ENCODE data around the gene GNB1.
"Not testable (repeated sequence)": the region's sequence is repeated elsewhere in the genome, so short reads cannot be mapped to it uniquely, and the experiment has no call there.

GNB1 gene

DNA sequence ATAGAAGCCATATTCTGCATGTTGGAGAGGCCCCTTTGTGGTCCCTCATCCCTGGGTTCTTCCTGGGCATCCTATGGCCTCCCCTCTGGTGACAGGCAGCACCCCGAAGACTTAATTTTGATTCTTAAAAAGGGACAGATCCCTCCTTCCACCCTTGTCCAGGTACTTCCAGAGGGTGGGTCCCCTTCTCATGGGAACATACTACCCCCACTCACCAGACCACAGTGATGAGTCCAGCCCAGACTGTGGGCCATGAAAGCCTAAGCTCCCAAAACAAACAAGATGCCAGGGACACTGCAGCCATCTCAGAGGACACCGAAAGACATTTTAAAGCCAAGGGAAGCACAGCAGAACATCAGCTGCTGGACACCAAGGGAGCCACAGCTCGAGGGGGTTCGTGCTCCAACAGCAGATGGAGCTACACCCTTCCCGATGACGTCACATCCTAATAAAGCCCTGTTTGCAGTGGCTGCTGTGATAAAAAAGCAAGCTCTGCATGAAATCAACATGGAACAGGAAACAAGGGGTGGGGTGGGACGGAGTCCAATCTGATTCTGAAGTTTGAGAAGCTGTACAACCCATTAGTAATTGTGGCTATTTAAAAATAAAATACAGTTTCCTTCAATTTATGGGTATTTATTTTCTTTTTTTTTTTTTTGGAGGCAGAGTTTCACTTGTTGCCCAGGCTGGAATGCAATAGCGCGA, 32.4 kb downstream of the GNB1 start:
- peak; percentile 77 for DNase-seq (ENCODE audit: low spot score)

DNA sequence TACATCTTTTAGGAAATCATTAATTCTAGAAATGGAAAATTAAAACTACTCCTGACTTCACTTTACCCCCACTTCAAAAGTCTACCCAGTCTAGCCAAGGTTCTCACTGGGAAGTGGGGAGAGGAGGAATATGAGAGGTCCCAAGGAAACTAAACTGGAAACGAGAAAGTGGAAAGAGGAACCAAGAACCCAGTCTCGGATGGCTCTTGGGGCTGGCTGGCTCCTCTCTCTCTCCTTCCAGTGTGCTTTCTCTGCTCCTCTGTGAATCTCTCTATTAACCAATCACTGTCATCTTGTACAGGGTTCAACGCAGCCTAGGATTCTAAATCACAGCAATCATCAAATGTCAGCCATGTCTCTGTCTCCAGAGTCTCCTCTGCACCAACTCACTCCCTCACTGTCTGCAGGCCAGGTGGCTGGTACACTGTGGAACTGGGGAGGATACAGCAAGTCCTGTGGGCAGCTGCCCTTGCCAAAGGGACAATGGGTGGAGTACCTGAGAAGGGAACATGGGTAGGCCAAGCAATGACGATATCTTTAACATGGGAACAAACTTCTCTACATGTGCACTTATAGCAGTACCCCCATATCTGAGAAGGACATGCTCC, 33.7 kb downstream of the GNB1 start:
- DNase-seq (ENCODE audit: low spot score) = peak; percentile 50

DNA sequence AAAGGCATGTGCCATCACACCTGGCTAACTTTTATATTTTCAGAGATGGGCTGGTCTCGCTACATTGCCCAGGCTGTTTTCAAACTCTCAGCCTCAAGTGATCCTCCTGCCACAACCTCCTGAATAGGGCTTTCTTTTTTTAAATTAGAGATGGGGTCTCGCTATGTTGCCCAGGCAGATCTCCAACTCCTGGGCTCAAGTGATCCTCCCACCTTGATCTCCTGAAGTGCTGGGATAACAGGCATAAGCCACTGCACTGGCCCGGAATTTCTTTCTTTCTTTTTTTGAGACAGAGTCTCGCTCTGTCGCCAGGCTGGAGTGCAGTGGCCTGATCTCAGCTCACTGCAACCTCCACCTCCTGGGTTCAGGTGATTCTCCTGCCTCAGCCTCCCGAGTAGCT, 34.7 kb downstream of the GNB1 start:
- DNase-seq (ENCODE audit: low spot score) = not testable (repeated sequence)

DNA sequence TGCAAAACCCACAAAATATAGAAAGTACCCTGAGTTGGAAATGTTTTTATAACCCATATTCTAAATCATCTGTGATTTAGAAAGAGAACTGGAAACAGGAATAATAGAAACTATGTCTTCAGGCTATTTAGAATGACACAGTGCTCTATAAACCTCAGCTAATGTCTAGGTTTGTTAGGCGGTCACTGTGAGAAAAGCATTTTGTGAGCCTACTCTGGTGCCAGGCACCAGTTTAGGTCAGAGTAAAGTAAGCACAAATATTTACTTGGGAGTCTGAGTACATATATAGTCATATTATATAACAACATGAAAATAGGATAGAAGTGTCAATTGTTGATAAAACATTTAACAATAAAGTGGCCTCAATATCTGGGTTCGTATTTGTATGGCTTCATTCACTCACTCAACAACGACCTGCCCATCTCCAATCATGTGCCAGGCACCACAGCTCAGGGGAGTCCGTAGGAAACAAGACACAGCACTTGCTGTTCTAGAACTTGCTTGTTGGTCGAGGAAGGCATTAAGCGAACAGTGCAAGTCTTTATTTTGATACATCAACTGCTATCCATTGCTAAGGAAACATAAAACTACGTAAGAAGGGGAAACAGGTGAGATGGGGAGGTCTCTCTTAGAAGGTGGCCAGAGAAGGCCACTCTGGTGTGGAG, 37.2 kb downstream of the GNB1 start:
- no peak for DNase-seq (ENCODE audit: low spot score)

GRCh38 chr1:1852619-1853414, 38.1 kb downstream of the GNB1 start:
- DNase-seq (ENCODE audit: low spot score) = no peak

DNA sequence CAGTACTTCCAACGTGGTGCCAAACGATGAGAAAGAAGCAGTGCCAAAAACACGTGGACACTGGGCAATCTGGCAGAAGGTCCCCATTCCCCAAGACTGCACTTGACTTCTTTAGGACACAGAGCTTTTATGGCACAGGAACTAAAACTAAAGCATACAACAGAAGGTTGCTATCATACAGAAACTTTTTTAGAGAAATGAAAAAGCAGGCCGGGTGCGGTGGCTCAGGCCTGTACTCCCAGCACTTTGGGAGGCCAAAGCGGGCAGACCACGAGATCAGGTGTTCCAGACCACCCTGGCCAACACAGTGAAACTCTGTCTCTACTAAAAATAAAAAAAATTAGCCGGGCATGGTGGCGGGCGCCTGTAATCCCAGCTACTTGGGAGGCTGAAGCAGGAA, 43.0 kb downstream of the GNB1 start:
- no peak for DNase-seq (ENCODE audit: low spot score)

DNA sequence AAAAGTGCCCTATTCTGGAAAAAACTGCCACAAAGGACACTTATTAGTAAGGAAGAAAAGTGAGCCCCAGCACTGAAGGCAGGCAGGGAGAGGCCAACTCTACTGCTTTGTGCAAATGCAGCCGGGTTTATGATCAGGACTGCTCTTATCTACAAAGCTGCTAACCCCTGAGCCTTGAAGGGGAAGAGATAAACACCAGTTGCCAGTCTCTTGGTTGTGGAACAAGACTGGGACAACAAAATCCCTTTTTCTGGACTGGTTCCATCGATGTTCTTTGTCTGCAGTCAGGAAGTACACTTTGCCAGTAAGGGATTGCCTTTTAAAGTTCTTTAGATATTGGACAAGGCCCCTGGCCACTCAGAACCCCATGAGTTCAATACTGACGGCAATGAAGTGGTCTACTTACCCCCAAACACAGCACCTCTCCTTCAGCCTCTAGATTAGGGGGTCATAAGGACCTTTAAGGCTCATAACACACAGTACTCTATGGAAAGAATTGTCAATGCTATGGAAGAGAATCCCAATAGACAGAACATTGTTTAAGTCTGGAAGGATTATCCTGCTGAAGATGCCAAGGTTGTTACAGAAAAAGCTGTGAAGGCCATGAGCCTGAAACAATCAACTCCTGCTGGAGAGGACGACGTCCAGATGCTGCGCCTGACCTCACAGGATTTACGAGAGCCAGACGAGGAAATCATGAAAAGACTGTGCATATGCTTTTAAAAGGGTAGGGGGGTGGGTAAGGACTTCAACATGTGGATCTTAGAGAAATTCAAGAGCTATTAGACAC, 43.6 kb downstream of the GNB1 start:
- DNase-seq (ENCODE audit: low spot score) = peak; percentile 56

DNA sequence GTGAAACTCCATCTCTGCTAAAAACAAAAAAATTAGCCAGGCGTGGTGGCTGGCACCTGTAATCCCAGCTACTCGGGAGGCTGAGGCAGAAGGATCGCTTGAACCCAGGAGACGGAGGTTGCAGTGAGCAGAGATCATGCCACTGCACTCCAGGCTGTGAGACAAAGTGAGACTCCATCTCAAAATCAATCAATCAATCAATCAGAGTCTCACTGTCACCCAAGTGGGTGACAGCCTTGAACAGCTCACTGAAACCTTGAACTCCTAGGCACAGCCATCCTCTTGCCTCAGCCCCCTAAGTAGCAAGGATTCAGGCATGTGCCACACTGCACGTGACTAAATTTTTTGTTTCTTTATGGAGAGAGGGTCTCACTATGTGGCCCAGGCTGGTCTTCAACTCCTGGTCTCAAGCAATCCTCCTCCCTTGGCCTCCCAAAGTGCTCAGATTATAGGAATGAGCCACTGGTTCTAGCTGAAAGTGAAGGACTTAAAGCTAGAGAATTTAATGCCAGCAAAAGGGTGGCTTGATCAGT, 44.4 kb downstream of the GNB1 start:
- no peak for DNase-seq (ENCODE audit: low spot score)

GRCh38 chr1:1842360-1843146, 48.3 kb downstream of the GNB1 start:
- peak; percentile 19 for DNase-seq (ENCODE audit: low spot score)

DNA sequence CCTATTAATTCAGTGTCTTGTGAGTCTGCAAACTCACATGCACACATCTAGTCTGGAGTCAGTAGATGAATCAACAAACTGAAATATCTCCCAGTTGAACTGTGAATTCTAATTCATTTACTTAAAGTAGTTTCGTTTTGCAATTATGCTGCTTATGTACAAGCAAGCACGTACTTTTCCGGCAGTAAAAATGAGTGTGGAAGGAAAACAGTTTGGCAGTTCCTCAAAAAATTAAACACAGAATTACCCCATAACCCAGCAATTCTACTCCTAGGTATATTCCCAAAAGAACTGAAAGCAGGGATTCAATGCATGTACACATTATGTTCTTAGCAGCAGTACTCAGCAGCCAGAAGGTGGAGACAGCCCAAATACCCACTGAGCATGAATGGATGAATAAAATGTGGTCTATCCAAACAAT, 49.3 kb downstream of the GNB1 start:
- DNase-seq (ENCODE audit: low spot score) = peak; percentile 38

DNA sequence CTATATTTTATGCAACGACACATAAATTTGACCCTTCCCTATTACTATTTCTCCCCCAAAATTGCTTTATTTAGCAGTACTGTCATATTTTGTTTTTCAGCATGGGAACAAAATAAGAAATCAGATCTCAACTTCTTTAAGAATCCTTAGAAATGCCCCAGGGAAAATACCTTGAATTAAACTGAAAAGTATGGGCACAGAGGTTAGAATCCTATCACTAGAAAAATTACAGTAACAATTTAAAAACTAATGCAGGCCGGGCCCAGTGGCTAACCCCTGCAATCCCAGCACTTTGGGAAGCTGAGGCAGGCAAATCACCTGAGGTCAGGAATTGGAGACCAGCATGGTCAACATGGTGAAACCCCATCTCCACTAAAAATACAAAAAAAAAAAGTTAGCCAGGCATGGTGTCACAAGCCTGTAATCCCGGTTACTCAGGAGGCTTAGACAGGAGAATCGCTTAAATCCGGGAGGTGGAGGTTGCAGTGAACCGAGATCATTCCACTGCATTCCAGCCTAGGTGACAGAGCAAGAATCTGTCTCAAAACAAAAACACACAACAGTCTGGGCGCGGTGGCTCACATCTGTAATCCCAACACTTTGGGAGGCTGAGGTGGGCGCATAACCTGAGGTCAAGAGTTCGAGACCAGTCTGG, 51.4 kb downstream of the GNB1 start:
- no peak for DNase-seq (ENCODE audit: low spot score)

DNA sequence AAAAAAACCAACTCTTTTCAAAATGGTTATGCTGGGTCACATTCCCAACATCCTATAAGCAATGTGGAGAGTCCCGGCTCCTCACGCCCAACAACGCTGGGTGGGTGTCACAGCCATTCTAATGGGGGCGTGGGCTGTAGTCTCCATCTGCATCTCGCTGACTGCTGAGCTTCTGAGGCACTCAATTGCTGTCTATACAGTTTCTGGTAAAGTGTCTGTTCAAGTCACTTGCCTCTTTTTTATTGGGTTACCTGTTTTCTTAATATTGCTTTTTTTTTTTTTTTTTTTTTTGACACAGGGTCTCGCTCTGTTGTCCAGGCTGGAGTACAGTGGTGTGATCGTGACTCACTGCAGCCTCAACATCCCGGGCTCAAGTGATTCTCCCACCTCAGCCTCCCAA, 54.8 kb downstream of the GNB1 start:
- DNase-seq (ENCODE audit: low spot score) = no peak

GRCh38 chr1:1835546-1835945, 55.3 kb downstream of the GNB1 start:
- DNase-seq (ENCODE audit: low spot score) = no peak

GRCh38 chr1:1833916-1834325, 57.0 kb downstream of the GNB1 start:
- peak; percentile 17 for DNase-seq (ENCODE audit: low spot score)

DNA sequence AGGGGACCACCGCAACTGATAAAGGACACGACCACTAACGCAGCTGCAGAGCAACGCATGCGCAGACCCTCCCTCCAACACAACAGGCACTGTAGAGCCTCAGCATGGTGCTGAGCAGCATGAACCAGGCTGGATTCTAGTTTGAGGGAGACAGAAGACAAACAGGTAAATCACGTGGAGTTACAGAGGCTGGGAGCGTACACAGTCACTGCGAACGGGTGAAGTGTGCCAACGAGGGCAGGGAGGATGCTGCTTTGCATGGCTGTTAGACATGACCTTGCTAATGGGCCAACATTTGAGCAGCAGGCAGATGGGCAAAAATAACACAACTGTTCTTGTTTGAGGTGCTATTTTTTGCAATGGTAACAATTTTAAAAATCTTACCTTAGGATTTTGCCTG, 57.4 kb downstream of the GNB1 start:
- peak; percentile 67 for DNase-seq (ENCODE audit: low spot score)

- no peak for DNase-seq (ENCODE audit: low spot score)
These were observed 58.1 kb downstream of the GNB1 start for GRCh38 chr1:1832820-1833219.

DNA sequence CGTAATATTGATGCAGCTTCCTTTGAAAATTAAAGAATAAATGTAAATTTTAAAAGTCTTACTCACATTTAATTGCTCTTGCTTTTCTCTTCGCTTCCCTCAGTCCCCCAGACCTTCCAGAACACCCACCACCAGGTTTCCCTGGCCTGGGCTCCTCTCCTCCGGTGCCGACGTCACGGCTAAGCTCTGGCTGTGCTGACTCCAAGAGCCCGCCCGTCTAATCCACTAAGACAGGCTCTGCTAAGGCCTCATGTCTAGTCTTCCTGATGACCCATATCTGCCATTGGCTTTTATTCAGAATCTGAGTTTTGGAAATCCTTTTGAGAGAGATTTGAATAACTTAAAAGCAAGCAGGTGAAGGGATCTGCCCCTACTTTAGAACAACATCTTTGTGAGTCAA, 58.7 kb downstream of the GNB1 start:
- no peak for DNase-seq (ENCODE audit: low spot score)

DNA sequence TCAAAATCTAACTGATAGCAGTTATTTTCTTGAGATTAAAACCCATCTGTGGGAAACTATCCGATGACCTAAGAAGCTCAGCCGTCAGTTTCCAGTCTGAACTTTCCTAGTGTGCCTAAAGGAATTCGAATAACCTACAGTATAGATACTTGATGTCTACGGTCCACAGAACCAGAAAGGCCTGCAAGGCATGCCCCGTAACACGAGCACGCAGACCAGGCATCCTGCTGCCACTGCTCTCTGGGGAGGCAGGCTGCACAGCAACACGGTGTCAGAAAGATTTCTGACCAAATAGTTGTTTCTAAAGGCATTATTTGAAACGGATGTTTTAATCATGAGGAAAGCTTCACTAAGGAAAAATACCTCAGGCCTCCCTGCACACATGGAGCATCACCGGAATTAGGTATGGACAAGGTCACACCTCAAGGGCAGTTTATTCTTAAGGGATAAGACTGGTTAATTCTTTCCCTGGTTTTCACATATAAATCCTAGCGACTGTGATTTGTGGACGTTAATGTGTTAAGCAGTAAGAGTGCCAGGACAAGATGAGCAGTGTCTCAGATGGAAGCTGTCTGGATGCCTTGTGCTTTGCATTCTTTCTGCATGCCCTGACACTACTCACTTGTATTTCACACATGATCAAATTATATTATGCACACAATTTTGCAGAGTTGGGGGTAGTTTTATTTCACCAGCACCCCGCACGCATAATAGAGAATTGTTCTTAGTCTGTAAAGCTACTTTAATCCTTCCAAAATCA, 63.6 kb downstream of the GNB1 start:
- DNase-seq (ENCODE audit: low spot score) = no peak

DNA sequence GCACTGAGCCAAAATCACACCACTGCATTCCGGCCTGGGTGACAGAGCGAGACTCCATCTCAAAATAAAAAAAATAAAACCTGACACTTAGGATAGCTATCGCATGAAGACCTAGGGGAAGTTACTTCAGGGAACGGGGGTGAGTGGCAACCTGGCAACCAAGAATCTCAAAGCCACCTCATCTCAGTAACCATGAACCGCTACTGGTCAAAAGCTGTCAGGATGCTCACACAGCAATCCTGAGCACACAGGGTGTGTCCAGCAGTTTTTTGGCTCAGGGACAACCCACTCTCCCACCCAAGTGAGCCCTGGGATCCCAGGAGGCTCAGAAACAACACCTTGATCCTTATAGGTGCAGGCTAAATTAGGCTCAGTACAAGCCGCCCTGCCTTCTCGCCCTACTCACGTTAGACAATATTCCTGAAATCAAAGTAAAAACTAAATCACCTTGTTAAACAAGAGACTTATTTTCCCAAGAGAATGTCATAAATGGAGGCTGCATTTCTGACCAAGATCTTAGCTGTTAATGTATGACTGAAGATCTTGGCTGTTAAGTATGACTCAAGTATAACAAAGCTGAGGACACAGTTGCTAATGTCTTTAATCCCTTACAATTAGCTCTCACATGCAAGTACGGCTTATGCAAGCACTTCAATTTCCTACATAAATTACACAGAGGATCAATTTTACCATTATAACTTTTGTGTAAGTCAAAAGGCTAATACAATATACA, 64.4 kb downstream of the GNB1 start:
- no peak for DNase-seq (ENCODE audit: low spot score)
